Thyroid gland (tissue), 4 donors: ENCODE measurements around the gene TUBAL3.

Experiments used
- POLR2A ChIP-seq, 2 donors: fragments of 450-650 bp; IDR thresholded peaks; one replicate each; pipeline ENCODE4 v1.6.1; 2017; ENCODE audit warnings: antibody characterized with exemption in 2 of 2, mild to moderate bottlenecking in 2 of 2, moderate library complexity in 1 of 2
- TF ChIP-seq, protein P1 (sequence below), 6 experiments: fragments of 200-600 bp in 3 of 6; fragments of 450-650 bp in 3 of 6; sonication (generic) in 3 of 6; IDR thresholded peaks; one replicate each; pipeline ENCODE4 v1.5.1; 2016 to 2019; ENCODE audit warnings: antibody characterized with exemption in 6 of 6, mild to moderate bottlenecking in 2 of 6, inconsistent platforms in 1 of 6, moderate library complexity in 1 of 6

DNA sequence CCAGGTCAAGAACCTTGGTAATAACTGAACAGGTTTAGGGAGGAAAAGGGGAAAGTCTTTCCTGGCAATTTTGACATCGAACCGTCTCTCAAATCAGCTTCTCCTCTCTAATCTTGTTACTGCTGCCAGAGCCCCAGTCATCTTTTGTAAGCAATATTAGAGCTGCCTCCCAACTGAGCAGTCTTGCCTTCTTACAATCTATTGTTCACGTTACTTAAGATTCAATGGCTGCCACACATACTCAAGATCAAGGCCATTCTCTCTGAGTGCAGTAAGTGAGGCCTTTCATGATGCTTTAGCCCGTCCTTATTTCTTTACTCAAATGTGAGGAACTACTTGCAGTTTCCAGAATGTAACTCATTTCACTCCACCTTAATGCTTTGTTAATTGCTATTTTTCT is 20.1 kb upstream of the TUBAL3 start:
- TF ChIP-seq, protein P1, sequence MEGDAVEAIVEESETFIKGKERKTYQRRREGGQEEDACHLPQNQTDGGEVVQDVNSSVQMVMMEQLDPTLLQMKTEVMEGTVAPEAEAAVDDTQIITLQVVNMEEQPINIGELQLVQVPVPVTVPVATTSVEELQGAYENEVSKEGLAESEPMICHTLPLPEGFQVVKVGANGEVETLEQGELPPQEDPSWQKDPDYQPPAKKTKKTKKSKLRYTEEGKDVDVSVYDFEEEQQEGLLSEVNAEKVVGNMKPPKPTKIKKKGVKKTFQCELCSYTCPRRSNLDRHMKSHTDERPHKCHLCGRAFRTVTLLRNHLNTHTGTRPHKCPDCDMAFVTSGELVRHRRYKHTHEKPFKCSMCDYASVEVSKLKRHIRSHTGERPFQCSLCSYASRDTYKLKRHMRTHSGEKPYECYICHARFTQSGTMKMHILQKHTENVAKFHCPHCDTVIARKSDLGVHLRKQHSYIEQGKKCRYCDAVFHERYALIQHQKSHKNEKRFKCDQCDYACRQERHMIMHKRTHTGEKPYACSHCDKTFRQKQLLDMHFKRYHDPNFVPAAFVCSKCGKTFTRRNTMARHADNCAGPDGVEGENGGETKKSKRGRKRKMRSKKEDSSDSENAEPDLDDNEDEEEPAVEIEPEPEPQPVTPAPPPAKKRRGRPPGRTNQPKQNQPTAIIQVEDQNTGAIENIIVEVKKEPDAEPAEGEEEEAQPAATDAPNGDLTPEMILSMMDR (IDR thresholded peaks at IDR 0.05), result no peak
- no peak for TF ChIP-seq POLR2A (IDR thresholded peaks at IDR 0.05)
